Activated gamma-delta T cell (primary cell): ENCODE results near the gene NPNT.

Experiments
- DNase-seq: peaks from one replicate; lab custom pipeline; 2025; lab: John Stamatoyannopoulos, UW

The NPNT gene

DNA sequence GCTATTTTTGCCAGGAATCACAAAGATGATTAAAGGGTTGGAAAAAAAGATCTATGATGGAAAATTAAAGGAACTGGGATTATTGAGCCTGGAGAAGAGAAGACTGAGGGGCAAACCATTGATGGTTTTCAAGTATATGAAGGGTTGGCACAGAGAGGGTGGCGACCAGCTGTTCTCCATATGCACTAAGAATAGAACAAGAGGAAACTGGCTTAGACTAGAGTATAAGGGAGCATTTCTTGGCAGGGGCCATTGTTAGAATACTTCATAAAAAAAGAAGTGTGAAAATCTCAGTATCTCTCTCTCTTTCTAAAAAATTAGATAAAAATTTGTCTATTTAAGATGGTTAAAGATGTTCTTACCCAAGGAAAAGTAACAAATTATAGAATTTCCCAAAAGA, 75.1 kb downstream of the NPNT start:
- DNase-seq = no peak

DNA sequence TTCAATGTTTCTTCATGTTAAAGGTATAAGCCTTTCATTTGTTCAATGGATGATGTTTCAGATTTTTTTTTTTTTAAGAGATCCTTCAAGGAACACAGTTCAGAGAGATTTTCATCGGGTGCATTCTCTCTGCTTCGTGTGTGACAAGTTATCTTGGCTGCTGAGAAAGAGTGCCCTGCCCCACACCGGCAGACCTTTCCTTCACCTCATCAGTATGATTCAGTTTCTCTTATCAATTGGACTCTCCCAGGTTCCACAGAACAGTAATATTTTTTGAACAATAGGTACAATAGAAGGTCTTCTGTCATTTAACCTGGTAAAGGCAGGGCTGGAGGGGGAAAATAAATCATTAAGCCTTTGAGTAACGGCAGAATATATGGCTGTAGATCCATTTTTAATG, 75.8 kb downstream of the NPNT start:
- no peak for DNase-seq

DNA sequence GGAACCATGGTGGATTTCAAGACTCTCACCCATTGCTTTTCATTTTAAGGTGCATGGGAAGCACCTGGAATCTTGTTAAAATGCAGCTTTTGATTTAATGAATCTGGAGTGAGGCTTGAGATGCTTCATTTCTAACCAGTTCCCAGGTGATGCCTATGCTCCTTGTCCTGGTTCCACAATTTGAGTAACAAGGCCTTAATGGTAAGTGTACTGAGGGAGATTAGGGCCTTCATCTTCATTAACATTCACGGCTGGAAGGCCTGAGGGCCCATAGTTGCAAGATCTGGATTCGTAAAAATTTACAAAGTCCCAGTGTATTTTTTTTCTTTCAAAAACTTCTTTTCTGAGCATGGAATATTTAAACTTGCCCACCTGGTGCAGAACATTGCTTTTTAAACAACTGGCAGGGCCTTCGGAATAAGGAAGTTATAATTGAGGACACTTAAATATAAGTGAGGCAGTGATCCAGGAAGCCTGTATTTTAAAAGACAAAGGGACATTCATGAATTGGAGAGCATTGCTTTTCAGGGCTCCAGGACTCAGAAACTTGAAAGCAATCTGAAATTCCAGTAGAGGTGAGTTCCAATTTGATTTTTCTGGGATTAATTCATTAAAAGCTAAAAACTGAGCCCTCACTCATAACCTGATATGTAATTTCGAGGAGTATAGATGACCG, 77.8 kb downstream of the NPNT start:
- no peak for DNase-seq

DNA sequence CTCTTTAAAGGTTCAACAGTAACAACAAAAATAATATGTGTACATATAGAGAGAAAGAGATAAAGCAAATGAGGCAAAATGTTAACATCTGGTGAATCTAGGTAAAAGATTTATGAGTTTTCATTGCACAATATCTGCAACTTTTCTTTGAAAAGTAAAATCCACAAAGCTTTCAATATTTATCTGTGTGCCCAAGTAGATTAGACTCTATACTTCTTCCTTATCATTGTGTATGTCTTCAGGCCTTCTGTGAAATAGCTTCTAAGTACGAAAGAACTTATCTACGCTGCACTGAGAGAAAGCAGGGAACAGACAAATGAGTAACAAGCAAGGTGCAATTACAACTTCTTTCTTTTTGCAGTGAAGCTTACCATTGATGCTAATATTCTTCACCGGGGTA, 81.6 kb downstream of the NPNT start:
- no peak for DNase-seq

DNA sequence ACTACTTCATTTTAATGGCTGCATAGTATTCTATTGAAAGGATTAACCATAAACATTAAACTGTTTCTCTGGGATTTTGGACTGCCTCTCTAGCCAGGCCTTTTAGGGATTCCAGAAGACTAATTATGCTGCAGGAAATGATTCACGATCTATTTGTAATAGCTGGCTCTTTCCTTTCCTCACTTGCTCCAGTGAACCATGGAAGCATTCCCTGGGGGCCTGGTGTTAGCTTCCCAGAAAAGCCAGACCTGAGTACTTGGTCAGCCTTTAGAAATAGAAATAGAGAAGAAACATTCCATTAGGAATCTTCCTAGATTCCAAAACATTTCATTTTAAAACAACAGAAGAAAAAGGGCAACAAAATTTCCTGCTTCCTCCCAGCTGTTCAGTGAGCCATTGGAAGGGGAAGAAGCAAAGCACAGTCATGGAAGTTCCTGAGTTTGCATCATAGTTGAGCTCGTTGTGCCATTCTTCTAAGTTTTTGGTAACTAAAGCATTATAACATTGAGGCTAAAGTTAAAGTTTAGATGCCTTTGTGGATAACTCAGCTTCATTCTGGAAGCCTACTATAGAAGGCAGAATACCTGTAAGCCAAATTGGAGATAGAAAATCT, 83.5 kb downstream of the NPNT start:
- no peak for DNase-seq

DNA sequence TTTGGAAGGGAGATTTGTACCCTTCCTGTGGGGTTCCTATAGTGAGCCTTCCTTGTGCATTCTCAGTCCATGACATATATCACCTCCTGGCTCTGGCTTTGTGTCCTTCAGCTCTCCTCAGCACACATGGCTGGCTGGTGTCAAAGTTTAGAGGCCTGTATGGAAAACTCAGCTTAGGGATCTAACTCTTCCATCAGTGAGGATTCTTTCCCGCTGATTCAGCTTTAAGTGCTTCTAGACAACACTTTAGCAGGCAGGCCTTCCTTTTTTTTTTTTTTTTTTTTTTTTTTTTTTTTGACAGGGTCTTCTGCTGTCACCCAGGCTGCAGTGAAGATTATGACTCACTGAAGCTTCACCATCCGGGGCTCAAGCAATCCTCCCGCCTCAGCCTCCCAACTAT, 84.2 kb downstream of the NPNT start:
- DNase-seq = no peak

DNA sequence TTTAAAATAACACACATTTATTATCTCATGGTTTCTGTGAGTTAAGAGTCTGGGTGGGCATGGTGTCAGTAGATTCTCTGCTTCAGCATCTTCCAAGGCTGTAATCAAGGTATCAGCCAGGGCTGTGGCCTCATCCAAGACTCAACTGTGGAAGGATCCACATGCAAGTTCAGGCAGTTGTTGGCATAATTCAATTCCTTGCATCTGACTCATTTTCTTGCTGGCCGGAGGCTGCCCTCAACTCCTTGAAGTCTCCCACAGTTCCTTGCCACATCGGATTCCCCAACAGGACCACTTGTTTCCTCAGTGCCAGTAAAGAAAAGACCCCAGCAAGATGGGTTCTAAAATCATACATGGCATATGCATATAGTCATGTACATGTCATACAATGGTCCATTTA, 93.4 kb downstream of the NPNT start:
- DNase-seq = no peak

DNA sequence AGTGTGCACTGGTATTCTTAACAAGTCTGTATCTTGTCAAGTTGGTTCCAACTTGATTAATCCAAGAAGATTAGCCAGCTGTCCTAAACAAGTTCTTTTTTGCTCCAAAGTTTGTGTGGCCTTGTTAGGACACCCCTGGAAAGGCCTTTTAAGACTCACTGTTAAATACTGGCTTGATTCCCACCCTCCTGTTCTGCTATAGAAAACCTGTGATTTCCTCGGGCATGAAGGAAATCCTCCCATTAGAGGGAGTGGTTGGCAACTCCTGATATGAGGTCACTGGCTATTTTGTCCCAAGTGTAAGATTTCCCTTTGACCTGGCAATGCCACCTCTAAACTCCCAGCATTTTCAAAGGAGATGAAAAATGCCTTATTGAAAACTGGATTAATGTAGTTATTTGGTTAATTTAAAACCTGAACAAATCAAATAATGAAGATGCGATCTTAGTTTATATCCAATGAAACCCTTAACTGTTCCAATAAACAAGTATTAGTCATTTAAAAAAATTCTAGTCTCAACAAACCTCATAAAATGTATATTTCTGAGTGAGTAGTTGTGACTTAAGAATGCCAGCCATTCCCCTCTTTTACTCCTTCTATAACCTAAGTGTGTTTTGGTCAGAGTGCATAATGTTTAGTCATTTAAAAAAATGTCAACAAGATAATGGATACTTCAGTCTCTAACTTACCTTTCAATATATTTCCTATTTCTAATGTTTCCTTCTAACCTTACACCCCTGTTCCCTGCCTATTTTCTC, 94.4 kb downstream of the NPNT start:
- no peak for DNase-seq

DNA sequence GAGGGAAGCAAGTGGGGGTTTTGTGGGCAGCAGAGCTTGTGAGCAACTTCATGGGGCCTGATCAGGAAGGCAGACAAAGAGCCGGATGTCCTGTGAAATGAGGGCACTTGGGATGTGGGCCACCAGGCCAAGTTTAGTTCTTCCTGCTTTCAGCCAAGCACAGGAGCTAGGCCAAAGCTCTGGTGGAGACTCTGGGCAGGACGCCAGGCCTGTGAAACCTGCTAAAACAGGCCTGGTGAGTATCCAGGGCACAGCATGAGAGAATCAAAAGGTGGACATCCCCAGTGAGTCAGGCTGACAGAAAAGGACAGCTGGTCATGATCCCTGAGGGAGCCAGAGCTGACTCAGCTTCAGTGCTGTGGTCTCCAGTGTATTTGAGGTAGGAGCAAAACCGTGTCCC, 95.7 kb downstream of the NPNT start:
- no peak for DNase-seq

DNA sequence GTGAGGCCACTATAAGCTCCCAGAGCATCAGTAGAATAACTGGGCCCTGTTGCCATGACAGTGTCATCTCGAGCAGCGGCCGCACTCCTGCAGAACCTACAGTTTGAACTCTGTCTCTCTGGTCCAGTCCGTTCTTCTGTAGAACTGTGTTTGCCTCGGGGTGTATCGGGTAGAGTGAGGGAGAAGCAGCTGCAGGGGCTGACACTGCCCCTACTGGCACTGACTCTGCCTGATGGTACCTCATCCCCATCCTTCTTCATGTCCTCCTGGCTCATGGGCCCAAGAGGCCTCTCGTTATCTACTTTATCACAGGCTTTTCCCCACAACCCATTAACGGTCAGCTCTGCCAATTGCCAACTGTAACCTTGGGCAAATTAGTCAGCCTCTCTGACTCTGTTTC, 96.5 kb downstream of the NPNT start:
- DNase-seq = no peak

DNA sequence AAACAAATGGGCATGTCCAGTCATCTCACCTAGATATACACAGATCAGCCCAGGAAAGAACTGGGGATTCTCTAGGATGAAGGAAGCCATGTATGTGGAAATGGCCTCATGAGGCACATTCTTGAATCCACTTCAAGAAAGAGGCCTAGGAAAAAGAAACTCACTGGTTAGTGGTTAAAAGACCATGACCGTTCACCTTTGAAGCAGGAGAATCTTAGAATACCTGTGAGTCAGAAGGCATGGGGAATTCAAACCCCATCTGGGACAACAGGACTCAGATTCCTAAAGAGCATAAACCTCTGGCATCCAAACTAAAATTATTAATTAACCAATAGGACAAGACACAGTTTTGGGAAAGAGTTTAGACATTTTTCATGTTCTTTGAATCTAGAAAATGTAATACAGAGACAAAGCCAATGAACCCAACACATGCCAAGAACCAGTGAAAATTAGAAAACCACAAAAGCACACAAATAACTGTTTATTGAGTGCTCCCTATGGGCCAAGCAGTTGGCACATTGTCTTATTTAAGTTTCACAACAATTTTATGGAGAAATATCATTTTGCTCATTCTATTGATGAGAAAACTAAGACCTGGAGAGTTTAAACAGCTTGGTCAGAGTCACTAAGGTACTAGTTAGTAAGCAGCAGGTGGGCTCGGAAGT, 97.5 kb downstream of the NPNT start:
- no peak for DNase-seq

DNA sequence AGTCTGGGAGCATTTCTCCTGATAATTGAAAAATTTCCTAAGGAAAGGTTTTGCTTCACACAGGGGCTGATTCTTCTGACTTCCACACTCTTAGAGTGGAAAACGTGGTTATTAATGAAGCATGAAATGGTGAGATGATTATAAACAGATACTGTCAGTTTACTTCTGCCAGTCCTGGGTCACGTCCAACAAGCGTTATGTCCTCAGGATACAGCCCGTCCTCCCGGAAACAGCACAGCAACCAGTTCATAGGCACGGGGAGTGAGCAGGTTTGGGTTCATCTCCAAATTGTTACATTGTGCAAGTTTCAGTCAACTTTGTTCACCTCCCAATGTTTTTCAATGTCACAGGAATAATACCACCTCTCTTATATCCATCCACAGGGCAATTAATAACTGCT, 98.8 kb downstream of the NPNT start:
- DNase-seq = no peak

DNA sequence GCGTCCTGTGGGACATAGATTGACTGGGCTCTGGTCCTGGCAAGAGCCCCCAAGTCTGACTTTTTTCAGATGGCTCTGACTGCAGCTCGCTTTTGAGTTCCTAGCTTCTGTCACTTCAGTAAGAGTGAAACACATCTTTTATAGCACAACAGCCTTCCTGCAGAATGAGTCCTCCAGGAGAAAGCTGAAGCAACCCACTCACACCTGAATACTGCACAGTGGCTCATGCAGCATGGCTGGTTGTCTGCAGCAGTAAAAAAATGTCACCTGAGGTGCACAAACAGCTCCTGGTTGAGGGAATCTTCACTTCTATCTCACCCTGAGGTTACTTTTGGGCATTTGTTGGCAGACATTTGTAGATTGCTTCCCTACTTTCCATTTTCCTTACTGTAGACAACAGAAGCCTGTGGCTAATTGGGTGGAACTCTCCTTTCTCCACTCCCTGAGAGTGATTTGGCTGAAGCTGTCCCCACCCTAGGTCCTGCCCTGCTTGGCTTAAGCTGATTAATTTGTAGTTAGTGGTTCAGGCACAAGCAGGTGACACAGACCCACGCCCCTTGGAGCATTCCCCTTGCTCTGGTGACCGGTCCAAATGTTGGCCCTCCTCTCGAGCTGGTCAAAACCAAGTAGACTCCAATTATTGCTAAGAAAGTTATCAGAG, 99.7 kb downstream of the NPNT start:
- no peak for DNase-seq

DNA sequence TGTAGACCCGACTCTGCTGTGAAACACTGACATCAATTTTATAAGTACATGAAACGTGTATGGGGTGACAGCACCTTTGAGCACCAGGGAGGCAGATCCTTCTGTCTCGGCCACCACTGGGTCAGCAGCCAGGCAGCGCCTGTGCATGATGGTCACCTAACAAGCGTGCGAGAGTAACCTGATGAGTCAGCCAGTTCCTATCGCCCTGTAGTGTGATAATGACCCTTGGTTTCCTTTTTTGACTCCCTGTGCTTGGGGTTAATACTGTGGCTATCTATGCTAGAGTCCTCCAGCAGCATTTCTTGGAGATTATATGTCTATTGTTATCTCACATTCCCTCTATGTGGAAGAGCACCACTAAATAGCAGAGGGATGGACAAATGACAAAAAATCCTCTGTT, 101.6 kb downstream of the NPNT start:
- no peak for DNase-seq

DNA sequence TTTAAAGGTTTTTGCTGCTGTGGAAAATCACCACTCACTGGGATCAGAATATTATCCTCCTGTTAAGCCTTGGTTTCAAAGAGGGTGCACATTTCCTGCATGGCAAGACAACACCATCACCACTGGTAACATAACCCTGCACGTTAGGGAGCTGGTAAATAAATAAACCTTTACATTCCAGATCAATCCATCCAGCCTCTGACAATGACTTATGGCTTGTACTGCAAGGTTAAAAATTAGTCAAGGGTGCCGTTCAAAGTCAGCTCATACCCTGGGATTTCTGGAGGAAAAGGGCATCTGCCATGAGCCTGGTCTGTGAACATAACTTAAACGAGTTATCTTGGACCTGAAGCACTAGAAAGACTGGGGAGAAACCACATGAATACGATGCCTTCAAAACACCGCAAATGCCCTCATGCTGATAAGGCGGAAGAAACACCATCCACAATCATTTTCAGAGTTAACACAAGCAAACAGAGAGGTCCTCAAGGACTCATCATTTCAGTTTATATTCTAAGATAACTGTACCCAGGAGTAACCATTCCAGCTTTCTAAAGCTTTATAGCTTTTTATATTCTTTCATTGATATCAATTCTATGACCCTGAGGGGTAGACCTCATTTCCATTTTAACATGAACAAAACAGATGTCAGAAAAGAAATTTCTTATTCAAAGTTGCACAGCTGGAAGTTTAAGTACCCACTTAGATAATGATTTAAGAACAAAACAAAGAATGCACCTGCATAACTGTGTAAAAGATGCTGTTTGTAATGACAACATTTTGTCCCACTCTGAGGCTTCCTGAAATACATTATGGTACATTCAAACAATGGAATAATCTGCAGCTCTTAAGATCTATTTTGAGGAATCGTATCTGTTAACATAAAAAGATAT, 103.1 kb downstream of the NPNT start:
- no peak for DNase-seq

DNA sequence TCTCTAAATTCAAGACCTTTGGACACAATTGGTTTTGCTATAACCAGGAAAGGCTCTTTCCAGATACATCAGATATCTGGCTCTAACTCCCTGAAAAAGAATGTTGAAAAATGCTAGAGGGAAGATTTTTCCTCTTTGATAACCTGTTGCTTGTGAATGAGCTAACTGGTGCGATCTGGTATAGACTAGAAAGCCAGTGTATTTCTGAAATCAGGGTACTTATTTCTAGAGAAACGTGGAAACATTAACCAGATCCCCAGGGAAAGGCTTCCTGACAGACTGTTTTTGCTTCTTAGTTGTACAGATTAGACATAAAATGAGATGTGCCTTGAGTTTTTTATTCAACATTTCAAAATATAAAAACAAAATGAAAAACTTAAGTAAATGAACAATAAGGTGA, 107.7 kb downstream of the NPNT start:
- DNase-seq = no peak

DNA sequence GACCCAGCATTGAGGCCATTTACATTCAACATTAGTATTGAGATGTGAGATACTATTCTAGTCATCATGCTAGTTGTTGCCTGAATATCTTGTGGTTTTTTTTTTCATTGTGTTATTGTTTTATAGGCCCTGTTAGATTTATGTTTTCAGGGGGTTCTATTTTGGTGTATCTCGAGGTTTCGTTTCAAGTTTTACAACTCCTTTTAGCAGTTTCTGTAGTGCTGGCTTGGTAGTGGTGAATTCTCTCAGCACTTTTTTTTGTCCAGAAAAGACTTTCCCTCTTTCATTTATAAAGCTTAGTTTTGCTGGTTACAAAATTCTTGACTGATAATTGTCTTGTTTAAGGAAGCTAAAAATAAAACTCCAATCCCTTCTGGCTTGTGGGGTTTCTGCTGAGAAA, 115.5 kb downstream of the NPNT start:
- no peak for DNase-seq

DNA sequence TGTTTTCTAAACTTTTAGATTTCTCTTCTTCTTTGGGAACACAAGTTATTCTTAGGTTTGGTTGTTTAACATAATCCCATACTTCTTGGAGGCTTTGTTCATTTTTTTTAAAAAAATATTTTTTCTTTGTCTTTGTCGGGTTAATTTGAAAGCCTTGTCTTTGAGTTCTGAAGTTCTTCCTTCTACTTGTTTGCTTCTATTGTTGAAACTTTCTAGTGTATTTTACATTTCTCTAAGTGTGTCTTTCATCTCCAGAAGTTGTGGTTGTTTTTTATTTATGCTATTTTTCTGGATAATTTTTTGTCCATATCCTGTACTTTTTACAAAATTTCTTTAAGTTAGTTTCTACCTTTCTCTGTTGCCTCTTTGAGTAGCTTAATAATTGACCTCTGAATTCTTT, 116.1 kb downstream of the NPNT start:
- DNase-seq = no peak

DNA sequence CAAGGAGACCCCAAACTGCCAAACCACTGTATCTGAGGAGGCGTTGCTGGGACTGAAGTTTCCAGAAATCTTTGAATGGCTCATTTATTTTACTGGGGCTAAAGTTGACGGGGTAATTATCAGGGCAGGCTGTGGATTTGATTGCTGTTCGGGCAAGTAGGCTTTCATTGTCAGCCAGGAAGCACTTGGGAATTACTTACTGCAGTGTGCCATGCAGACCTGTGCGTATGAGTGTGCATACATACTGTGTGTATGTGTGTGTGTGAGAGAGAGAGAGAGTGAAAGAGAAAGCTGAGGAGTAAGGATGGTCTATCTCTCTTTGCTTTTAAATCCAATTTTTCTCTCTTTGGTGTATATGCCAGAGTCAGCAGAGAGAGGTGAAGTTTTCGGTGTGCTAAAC, 122.7 kb downstream of the NPNT start:
- DNase-seq = no peak

DNA sequence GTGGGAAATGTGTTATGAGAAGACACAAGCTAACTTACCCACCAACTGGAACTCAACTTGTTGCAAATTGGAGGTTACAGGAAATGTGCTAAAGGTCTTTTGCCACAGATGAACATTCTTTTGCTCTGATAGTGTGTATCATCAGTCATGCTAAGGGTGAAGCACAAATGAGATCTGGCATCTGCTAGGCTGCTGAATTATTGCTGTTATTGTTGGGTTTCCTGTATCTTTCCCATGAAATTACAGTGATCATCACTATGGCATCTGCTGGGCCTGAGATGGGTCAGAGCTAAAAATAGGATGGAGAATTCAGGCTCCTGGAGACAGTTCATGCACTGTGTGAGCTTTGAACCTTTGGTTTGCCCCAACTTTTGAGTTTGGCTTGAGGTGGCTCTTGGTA, 124.5 kb downstream of the NPNT start:
- no peak for DNase-seq
